Activated T-cell treated with anti-CD3 and anti-CD28 coated beads, Interleukin-2, amount 50 U/mL, for 24 hours (primary cell): ENCODE results near the gene KLK1.
"Not testable (repeated sequence)": the region's sequence is repeated elsewhere in the genome, so short reads cannot be mapped to it uniquely, and the experiment has no call there.

Source experiments
- DNase-seq: peaks from one replicate; pipeline ENCODE4 v3.0.0-alpha.2; 2020
- H3K27ac Mint-ChIP-seq: 2 replicates; pipeline ENCODE4 v1.8.0; 2020; ENCODE audit warnings: mild to moderate bottlenecking, mixed read lengths
- H3K27me3 Mint-ChIP-seq: 2 replicates; pipeline ENCODE4 v1.8.0; 2020; ENCODE audit warnings: mixed read lengths
- H3K36me3 Mint-ChIP-seq: 2 replicates; pipeline ENCODE4 v1.8.0; 2020; ENCODE audit warnings: low read depth, mixed read lengths
- H3K4me1 Mint-ChIP-seq: 2 replicates; pipeline ENCODE4 v1.8.0; 2020; ENCODE audit warnings: low read depth, mixed read lengths
- H3K4me3 Mint-ChIP-seq: 2 replicates; pipeline ENCODE4 v1.8.0; 2020; ENCODE audit warnings: mild to moderate bottlenecking, moderate library complexity, mixed read lengths
- H3K9me3 Mint-ChIP-seq: 2 replicates; pipeline ENCODE4 v1.8.0; 2020; ENCODE audit warnings: mixed read lengths

Gene KLK1

GRCh38 chr19:50779504-50780457 is 43.8 kb downstream of the KLK1 start:
- Mint-ChIP-seq H3K9me3 (no peaks in the 10 kb centered on the region), H3K27ac (no peak overlapping the region), H3K27me3 (peaks cover 82% of the 10 kb centered on the region), H3K4me3 (no peak overlapping the region), H3K4me1 (peaks cover 8% of the 10 kb centered on the region), H3K36me3 (no peaks in the 10 kb centered on the region)
- DNase-seq, result no peak

- Mint-ChIP-seq H3K9me3 (no peaks in the 10 kb centered on the region), H3K27ac (no peak overlapping the region), H3K27me3 (peaks cover 87% of the 10 kb centered on the region), H3K36me3 (no peaks in the 10 kb centered on the region), H3K4me1 (peaks cover 8% of the 10 kb centered on the region), H3K4me3 (no peak overlapping the region)
- no peak for DNase-seq
Measured at GRCh38 chr19:50778906-50779430, 44.6 kb downstream of the KLK1 start.

- no peak overlapping the region for H3K27ac Mint-ChIP-seq
- no peak overlapping the region for H3K4me3 Mint-ChIP-seq
- H3K9me3 Mint-ChIP-seq, result no peaks in the 10 kb centered on the region
- H3K36me3 Mint-ChIP-seq, result no peaks in the 10 kb centered on the region
- peaks cover 6% of the 10 kb centered on the region for H3K4me1 Mint-ChIP-seq
- peaks cover 90% of the 10 kb centered on the region for H3K27me3 Mint-ChIP-seq
- DNase-seq, result no peak
Measured at GRCh38 chr19:50777830-50778303, 45.7 kb downstream of the KLK1 start.

- H3K27ac Mint-ChIP-seq, result no peak overlapping the region
- no peaks in the 10 kb centered on the region for H3K9me3 Mint-ChIP-seq
- DNase-seq, result no peak
- H3K36me3 Mint-ChIP-seq, result no peaks in the 10 kb centered on the region
- H3K4me3 Mint-ChIP-seq, result no peak overlapping the region
- H3K4me1 Mint-ChIP-seq, result peaks cover 6% of the 10 kb centered on the region
- H3K27me3 Mint-ChIP-seq, result peaks cover 88% of the 10 kb centered on the region
Measured at GRCh38 chr19:50777261-50777660, 46.3 kb downstream of the KLK1 start.

GRCh38 chr19:50776131-50776530 is 47.5 kb downstream of the KLK1 start:
- no peaks in the 10 kb centered on the region for H3K36me3 Mint-ChIP-seq
- no peak overlapping the region for H3K4me3 Mint-ChIP-seq
- H3K27ac Mint-ChIP-seq, result no peak overlapping the region
- peaks cover 78% of the 10 kb centered on the region for H3K27me3 Mint-ChIP-seq
- no peaks in the 10 kb centered on the region for H3K9me3 Mint-ChIP-seq
- H3K4me1 Mint-ChIP-seq, result peaks cover 6% of the 10 kb centered on the region
- DNase-seq, result no peak

- not testable (repeated sequence) for H3K36me3 Mint-ChIP-seq, H3K4me1 Mint-ChIP-seq, H3K9me3 Mint-ChIP-seq, DNase-seq, H3K27ac Mint-ChIP-seq, H3K4me3 Mint-ChIP-seq
- peaks cover 56% of the 10 kb centered on the region for H3K27me3 Mint-ChIP-seq
Measured at GRCh38 chr19:50773454-50773853, 50.1 kb downstream of the KLK1 start.

- H3K27me3 Mint-ChIP-seq, result peaks cover 55% of the 10 kb centered on the region
- DNase-seq, H3K4me1 Mint-ChIP-seq, H3K9me3 Mint-ChIP-seq, H3K36me3 Mint-ChIP-seq, H3K4me3 Mint-ChIP-seq, H3K27ac Mint-ChIP-seq: not testable (repeated sequence)
Measured at GRCh38 chr19:50772912-50773311, 50.7 kb downstream of the KLK1 start.

GRCh38 chr19:50772476-50772875 is 51.1 kb downstream of the KLK1 start:
- no peak overlapping the region for H3K4me3 Mint-ChIP-seq
- no peaks in the 10 kb centered on the region for H3K36me3 Mint-ChIP-seq
- H3K27ac Mint-ChIP-seq, result no peak overlapping the region
- H3K4me1 Mint-ChIP-seq, result no peaks in the 10 kb centered on the region
- H3K9me3 Mint-ChIP-seq, result no peaks in the 10 kb centered on the region
- H3K27me3 Mint-ChIP-seq, result peaks cover 50% of the 10 kb centered on the region
- DNase-seq, result no peak

GRCh38 chr19:50770888-50771287 is 52.7 kb downstream of the KLK1 start:
- no peaks in the 10 kb centered on the region for H3K4me1 Mint-ChIP-seq

GRCh38 chr19:50770164-50770563 is 53.4 kb downstream of the KLK1 start, which contains the start of gene GPR32:
GPR32 (plus strand) TSS chr19:50770464; CDS start chr19:50770601, 137 bp downstream.
- not testable (repeated sequence) for H3K27ac Mint-ChIP-seq, H3K9me3 Mint-ChIP-seq, H3K4me1 Mint-ChIP-seq, H3K4me3 Mint-ChIP-seq, DNase-seq, H3K36me3 Mint-ChIP-seq
- peaks cover 42% of the 10 kb centered on the region for H3K27me3 Mint-ChIP-seq

More at GRCh38 chr19:50770888-50771287, 52.7 kb downstream of the KLK1 start:
- Mint-ChIP-seq H3K27ac (no peak overlapping the region), H3K4me3 (no peak overlapping the region), H3K36me3 (no peaks in the 10 kb centered on the region), H3K27me3 (peaks cover 46% of the 10 kb centered on the region), H3K9me3 (no peaks in the 10 kb centered on the region)
- DNase-seq, result no peak
